SKM-1 (cell line): Measurements from ENCODE around the gene OR8G5.
A peak's percentile ranks its signal among the peaks of the same experiment; 100 is the strongest.
"Not testable (repeated sequence)": the region's sequence is repeated elsewhere in the genome, so short reads cannot be mapped to it uniquely, and the experiment has no call there.

ENCODE experiments used
- DNase-seq: peaks from one replicate; lab custom pipeline; 2025; ENCODE audit not compliant: unreplicated experiment; lab: John Stamatoyannopoulos, UW

The OR8G5 gene, protein sequence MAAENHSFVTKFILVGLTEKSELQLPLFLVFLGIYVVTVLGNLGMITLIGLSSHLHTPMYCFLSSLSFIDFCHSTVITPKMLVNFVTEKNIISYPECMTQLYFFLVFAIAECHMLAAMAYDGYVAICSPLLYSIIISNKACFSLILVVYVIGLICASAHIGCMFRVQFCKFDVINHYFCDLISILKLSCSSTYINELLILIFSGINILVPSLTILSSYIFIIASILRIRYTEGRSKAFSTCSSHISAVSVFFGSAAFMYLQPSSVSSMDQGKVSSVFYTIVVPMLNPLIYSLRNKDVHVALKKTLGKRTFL

DNA sequence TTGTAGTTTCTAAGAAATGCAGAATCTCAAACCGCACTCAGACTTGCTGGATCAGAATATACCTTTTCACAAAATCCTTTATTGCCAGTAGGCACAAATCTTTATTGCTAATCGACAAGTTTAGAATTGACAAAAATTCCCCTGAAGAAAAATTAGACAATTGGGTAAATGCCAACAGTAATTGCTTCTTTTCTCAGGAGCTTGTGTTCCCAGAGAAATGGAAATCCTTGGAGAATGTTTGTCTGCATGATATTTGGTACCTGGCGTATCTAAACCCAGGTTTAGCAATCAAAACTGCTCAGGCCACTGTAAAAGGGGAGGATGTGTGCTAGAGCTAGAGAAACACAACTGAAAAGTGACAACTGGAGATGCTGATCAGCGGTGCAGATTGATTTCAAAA lies at the start of gene OR8G5:
Gene OR8G5 (plus strand): TSS at position 301 of the 400 bp plus-strand sequence. CDS start 8,556 bp downstream, outside the sequence.
- DNase-seq = no peak

DNA sequence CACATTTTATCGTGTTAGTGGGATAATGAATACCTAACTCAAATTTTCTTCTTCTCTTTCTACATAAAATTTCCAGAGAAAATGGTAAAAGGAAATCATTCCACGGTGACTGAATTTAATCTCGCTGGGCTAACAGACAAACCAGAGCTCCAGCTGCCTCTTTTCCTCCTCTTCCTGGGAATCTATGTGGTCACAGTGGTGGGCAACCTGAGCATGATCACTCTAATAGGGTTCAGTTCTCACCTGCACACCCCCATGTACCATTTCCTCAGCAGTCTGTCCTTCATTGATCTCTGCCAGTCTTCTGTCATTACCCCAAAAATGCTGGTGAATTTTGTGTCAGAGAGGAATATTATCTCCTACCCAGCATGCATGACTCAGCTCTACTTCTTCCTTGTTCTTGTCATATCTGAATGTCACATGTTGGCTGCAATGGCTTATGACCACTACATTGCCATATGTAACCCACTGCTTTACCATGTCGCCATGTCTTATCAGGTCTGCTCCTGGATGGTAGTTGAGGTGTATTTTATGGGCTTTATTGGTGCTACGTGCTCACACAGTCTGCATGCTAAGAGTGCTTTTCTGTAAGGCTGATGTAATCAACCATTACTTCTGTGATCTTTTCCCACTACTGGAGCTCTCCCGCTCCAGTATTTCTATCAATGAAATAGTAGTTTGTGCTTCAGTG lies 48.9 kb upstream of the OR8G5 start:
- no peak for DNase-seq

DNA sequence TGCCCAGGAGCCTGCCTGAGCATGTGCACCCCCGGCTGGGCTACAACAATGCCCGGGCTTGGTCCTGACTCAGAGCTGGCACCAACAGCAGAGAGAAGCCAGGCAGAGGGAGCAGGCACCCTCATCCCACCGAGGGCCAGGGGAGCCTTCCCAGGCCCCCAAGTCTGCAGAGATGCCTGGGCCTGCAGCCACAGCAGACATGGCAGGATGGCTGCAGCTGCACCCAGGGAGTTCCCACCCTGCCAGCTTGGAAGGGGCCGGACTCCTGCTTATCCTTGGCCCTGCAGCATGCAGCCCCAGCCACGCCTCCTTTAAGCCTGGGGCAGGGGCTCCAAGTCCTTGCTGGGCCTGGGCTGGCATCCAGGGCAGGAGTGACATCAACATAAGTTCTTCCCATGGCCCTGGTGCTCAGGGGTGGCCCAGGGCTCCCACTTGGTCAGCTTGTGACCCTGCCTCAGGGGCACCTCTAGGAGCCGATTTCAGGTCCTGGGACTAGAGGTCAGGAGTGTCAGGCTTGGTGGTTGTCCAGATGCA lies 46.3 kb upstream of the OR8G5 start:
- no peak for DNase-seq

DNA sequence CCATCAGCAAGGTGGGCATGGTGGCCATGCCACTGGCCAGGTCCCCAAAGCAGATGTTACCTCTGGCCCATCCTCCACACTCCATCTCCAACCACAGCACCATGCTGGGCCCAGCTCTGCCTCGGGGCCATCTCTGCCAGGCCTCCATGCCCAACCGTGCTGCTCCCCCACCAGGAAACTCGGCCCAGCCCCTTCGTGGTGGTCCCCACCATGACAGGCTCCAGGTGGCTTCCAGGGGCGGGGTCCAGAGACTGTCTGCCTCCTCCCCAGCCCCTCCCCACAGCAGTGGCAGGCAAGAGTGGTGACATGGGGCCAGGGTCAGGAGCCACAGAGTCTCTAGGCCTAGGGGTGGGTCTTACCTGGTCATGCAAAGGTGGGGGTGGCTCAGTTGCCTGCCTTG lies 45.8 kb upstream of the OR8G5 start:
- DNase-seq = no peak

DNA sequence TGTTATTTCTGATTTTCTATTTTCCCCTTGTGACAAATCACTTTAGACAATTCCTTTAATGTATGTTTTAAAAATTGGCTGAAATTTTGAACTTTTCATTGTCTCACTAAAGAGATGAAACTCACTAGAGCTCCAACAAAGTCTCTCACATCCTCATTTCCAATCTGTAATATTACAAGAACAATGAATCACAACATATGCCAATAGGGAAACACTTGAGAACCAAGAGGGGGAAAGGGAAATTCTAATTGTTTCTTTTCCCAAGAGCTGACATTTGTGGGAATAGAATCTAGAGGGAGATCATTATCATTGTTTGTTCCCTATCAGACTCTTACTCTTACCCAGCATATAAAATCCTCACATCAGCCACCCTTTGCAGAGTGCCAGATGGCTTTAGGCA lies 44.9 kb upstream of the OR8G5 start:
- no peak for DNase-seq

DNA sequence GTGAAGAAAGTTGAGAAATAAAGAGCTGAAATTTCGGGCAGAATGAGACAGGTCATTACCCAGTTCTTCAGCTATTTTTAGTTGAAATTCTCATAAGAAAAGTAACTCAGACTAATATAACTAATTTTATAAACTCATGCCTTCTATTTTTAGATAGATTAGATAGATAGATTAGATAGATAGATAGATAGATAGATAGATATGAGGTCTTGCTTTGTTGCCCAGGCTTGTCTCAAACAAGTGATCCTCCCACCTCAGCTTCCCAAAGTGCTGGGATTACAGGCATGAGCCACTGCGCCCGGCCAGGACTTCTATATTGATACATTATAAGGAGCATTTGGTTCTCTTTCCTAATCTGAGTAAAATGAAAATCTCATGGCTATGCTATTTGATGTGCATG lies 42.1 kb upstream of the OR8G5 start:
- DNase-seq = no peak

DNA sequence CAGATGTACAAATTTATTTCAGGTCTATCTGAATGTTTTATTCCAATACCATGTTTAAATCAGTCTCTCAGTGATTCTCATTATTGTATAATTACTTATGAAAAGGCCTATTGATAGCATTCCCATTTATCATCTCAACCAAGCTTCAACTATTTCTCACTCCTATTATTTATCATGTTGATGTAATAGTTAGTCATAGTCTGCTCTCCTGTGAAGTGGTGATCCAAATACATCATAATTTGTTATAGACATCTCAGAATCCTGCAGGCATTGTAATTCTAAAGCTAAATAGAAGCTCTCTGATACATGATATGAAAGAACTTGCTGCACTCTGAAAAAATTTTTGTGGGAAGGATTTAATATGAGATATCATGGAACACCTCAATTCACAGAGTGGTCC lies 37.0 kb upstream of the OR8G5 start:
- DNase-seq = no peak

DNA sequence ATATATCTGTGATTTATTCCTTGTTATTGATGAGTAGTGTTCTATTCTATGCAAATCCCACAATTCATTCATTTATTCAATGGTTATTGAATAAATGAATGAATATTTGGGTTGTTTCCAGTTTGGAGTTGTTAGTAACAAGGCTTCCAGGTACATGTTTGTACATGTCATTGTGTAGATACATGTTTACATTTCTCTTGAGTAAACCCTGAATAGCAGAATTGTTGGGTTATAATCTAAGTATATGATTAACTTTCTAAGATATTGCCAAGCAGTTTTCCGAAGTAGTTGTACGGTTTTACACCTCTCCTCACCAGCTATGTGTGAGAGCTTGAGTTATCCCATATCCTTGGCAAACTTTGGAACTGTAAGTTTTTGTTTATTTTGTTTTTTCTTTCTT lies 33.8 kb upstream of the OR8G5 start:
- no peak for DNase-seq

DNA sequence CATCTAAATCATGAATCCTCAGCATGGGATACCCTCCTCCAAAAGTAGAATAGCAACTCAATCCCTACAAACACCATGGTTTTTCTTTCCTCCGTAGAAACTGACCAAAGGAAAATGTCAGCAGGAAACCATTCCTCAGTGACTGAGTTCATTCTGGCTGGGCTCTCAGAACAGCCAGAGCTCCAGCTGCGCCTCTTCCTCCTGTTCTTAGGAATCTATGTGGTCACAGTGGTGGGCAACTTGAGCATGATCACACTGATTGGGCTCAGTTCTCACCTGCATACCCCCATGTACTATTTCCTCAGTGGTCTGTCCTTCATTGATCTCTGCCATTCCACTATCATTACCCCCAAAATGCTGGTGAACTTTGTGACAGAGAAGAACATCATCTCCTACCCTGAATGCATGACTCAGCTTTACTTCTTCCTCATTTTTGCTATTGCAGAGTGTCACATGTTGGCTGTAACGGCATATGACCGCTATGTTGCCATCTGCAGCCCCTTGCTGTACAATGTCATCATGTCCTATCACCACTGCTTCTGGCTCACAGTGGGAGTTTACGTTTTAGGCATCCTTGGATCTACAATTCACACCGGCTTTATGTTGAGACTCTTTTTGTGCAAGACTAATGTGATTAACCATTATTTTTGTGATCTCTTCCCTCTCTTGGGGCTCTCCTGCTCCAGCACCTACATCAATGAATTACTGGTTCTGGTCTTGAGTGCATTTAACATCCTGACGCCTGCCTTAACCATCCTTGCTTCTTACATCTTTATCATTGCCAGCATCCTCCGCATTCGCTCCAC lies 31.4 kb upstream of the OR8G5 start:
- DNase-seq = peak; percentile 67

DNA sequence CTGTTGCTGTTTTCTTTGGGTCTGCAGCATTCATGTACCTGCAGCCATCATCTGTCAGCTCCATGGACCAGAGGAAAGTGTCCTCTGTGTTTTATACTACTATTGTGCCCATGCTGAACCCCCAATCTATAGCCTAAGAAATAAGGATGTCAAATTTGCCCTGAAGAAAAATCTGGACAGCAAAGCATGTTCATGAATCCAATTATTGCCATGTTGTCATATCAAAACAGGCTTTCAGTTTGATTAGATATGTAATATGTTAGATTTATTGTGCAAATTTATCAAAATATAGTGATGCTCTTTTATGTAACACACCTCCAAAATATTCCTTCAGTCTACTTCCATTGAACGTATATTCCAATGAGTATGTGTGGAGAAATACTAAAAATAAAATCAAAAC lies 30.7 kb upstream of the OR8G5 start:
- DNase-seq = no peak

DNA sequence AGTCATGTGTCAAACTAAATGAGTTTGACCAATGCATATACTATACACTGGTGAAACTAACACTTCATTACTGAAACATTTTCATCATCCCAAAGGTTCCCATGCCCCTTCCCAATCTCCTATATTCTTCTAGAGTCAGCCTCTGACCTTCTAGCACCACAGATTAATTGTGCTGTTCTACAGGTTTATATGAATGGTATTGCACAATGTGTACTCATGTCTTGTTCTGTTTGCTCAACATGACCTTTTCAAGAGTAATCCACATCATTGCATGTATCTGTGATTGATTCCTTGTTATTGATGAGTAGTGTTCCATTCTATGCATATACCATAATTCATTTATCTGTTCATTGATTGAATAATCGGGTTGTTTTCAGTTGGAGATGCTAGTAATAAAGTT lies 22.8 kb upstream of the OR8G5 start:
- DNase-seq = no peak

DNA sequence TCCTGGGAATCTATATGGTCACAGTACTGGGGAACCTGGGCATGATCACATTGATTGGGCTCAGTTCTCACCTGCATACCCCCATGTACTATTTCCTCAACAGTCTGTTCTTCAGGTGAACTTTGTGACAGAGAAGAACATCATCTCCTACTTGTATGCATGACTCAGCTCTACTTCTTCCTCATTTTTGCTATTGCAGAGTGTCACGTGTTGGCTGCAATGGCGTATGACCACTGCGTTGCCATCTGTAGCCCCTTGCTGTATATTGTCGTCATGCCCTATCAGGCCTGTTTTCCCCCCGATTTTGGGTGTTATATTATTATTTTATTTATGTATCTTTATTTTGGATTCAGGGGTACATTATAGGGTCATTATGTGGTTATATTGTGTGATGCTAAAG lies 17.7 kb upstream of the OR8G5 start:
- no peak for DNase-seq

DNA sequence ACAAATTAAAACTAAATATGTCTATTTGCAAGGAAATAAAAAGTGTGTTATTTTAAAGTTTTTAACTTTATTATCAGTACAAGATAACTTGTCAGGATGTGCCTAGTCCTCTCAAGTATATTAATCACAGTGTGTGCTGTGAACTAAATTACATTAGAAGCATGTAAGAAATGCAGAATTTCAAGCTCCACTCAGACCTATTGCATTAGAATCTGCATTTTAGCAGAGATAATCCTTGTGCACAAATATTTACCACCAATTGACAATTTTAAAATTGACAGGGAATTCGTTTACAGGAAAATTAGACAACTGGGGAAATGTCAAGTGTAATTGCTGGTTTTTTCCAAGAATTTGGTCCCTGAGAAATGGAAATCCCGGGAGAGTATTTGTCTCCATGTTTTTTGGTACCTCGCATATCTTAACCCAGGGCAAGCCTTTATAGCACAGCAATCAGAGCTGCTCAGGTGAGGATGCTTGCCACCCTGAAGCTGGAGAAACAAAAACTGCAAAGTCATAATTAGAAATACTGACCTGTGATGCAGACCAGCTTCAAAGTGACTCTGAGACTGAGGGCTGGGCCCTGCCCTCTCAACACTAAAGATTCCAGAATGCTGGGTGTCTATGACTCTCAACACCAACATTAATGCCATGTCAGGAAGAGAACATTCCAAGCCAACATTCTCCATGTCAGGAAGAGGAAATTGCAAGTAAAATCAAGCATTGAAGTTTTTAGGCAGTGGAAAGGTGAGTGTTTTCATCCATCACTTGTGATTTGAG lies 15.4 kb upstream of the OR8G5 start, which contains the start of gene OR8G1:
Gene OR8G1 (plus strand): TSS at position 475 of the 777 bp plus-strand sequence. CDS start 8,581 bp downstream, outside the sequence.
- no peak for DNase-seq

DNA sequence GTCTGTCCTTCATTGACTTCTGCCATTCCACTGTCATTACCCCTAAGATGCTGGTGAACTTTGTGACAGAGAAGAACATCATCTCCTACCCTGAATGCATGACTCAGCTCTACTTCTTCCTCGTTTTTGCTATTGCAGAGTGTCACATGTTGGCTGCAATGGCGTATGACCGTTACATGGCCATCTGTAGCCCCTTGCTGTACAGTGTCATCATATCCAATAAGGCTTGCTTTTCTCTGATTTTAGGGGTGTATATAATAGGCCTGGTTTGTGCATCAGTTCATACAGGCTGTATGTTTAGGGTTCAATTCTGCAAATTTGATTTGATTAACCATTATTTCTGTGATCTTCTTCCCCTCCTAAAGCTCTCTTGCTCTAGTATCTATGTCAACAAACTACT lies 6.3 kb upstream of the OR8G5 start:
- DNase-seq = not testable (repeated sequence)

DNA sequence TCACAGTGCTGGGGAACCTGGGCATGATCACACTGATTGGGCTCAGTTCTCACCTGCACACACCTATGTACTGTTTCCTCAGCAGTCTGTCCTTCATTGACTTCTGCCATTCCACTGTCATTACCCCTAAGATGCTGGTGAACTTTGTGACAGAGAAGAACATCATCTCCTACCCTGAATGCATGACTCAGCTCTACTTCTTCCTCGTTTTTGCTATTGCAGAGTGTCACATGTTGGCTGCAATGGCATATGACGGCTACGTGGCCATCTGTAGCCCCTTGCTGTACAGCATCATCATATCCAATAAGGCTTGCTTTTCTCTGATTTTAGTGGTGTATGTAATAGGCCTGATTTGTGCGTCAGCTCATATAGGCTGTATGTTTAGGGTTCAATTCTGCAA lies 8.9 kb downstream of the OR8G5 start:
- not testable (repeated sequence) for DNase-seq

DNA sequence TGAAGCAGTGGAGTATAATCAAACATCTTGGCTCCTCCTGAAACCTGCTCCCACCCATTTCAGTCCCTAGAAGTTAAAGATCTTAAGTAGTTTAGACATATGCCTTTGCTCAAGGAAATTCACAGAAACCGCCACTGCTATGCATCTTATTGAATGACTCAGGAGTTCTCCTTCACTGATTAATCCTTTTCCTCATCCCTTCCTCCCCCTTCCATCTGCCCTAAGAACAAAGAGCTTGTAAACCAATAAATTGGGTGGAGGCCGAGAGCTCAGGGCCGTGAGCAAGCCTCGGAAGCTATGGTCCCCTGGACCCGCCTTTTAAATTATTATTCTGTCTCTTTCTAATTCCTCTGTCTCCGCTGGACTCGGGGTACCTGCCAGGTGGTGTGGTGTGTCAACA lies 14.7 kb downstream of the OR8G5 start:
- DNase-seq = not testable (repeated sequence)

DNA sequence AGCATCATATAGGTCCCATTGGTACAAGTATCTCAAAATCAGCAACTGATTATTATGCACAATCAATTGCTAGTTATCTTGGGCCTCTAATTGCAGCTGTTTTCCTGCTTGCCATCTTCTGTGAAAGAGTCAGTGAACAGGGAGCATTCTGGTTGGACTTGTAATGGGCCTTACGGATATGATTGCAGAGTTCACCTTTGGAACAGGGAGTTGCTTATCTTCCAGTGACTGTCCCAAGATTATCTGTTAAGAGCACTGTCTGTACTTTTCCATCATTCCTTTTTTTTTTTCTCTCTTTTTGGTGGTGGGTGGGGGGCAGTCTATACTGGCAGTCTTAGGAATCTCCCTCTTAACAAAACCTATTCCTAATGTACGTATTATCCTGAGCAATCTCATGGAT lies 17.8 kb downstream of the OR8G5 start:
- no peak for DNase-seq

DNA sequence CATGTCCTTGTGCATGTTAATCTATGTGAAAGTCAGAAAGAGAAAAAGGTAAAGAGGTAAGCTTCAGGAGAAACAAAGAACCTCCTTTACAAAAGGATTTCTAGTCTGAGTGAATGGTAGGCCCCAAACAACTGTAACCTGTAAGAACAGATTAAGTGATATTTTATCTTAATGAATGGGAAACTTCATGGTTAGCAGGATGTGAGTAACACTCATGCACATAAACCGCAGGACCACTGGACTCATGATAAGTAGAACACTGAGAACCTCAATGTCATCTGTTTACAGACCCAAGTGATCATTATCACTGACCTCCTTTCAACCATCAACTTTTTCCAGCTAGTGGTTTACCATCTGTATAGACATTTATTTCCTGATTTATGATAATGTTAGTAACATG lies 19.9 kb downstream of the OR8G5 start:
- DNase-seq = no peak

DNA sequence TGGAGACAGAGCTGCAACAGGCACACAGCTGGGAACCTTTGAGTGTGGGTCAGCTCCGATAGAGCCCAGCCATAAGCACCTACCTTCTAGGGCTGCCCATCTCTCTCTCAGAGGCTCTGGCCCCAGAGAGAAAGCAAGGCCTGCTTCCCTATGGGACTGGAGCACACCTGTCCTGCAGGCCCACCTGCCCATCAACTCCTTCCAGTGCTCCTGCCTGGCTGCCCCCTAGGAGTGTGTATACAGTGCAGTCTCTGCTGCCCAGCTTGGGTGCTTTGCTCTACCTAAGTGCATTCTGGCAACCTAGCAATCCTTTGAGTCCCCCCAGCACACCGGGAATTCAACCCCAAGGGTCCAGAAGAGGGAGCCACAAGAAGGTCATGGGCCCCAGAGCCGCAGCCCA lies 21.0 kb downstream of the OR8G5 start:
- DNase-seq = no peak

DNA sequence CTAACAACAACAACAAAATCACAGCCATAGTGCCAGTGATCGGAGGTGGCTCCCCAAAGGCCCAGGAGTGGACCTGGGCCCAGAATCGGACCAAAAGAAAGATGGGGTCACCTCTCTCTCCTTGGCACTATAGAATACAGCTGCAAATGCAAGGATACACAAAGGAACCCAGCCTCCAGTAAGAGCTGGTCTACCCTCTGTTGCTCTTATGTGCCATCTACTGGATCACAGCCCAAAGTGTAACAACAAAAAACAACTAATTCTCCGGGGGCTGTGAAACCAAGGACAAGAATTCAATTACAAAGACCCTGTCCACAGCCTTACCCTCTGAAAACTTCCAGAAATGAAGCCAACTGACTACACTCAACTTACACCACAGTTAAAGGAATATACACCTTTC lies 21.6 kb downstream of the OR8G5 start:
- no peak for DNase-seq

DNA sequence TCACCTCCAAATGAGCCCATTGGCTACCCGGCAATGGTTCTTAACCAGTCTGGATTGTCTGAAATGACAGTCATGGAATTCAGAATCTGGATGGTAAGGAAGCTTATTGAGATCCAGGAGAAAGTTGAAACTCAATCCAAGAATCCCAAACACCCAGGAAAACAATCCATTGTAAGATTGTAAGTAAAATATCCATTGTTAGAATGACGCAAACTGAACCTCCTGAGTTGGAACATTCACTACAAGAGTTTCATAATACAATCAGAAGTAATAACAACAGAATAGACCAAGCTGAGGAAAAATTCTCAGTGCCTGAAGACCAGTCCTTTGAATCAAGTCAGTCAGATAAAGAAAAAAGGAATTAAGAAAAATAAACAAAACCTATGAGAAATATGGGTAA lies 22.1 kb downstream of the OR8G5 start:
- DNase-seq = no peak
